PFSK-1 (cell line): ENCODE results near the gene PACS2.

Source experiments
- FOXP2 ChIP-seq: optimal IDR thresholded peaks from 2 replicates; pipeline ENCODE3; 2011; ENCODE audit warnings: borderline replicate concordance, control low read depth, inconsistent platforms; ENCODE audit not compliant: insufficient read depth; ENCODE audit errors: extremely low read length, extremely low read depth
- POLR2AphosphoS5 ChIP-seq: IDR thresholded peaks from 2 replicates; pipeline ENCODE4 v1.6.1; 2012; ENCODE audit warnings: low read depth, mild to moderate bottlenecking, control low read depth, low read length, moderate library complexity
- REST ChIP-seq, 2 experiments: IDR thresholded peaks; 2 replicates each; pipeline versions ENCODE4 v1.6.1 to v1.8.0; 2011 to 2012; ENCODE audit warnings: low read depth in 2 of 2, low read length in 2 of 2, control low read depth in 1 of 2, inconsistent platforms in 1 of 2, mild to moderate bottlenecking in 1 of 2, moderate library complexity in 1 of 2; ENCODE audit not compliant: insufficient read depth in 1 of 2
- SIN3A ChIP-seq: IDR thresholded peaks from 2 replicates; pipeline ENCODE4 v1.6.1; 2012; ENCODE audit warnings: mild to moderate bottlenecking, low read length, moderate library complexity, borderline replicate concordance; ENCODE audit not compliant: insufficient read depth
- TAF1 ChIP-seq: IDR thresholded peaks from 2 replicates; pipeline ENCODE4 v1.6.1; 2012; ENCODE audit warnings: low read length, control low read depth, borderline replicate concordance; ENCODE audit not compliant: insufficient read depth

Gene PACS2

GRCh38 chr14:105366386-105367074, 52.0 kb downstream of the PACS2 start:
- TF ChIP-seq REST (IDR thresholded peaks at IDR 0.05; ENCODE audit: insufficient read depth in 1 of 2, low read depth in 2 of 2, low read length in 2 of 2) (no peak), TAF1 (no peak), POLR2AphosphoS5 (no peak), FOXP2 (no peak), SIN3A (no peak)

- TF ChIP-seq TAF1, result no peak
Measured at GRCh38 chr14:105367116-105368031, 52.8 kb downstream of the PACS2 start.

GRCh38 chr14:105368032-105368417, 53.5 kb downstream of the PACS2 start:
- TF ChIP-seq FOXP2 (no peak), REST (IDR thresholded peaks at IDR 0.05; ENCODE audit: insufficient read depth in 1 of 2, low read depth in 2 of 2, low read length in 2 of 2) (no peak), POLR2AphosphoS5 (no peak), SIN3A (no peak), TAF1 (no peak)

- TF ChIP-seq FOXP2 (no peak), SIN3A (no peak), REST (IDR thresholded peaks at IDR 0.05; ENCODE audit: insufficient read depth in 1 of 2, low read depth in 2 of 2, low read length in 2 of 2) (no peak), POLR2AphosphoS5 (no peak), TAF1 (no peak)
Measured at GRCh38 chr14:105368426-105368825, 53.9 kb downstream of the PACS2 start.

- TF ChIP-seq TAF1, result no peak
- TF ChIP-seq FOXP2, result no peak
- TF ChIP-seq SIN3A, result no peak
- no peak for TF ChIP-seq POLR2AphosphoS5
Measured at GRCh38 chr14:105368910-105369652, 54.5 kb downstream of the PACS2 start.

GRCh38 chr14:105369653-105370040, 55.1 kb downstream of the PACS2 start:
- TF ChIP-seq REST (IDR thresholded peaks at IDR 0.05; ENCODE audit: insufficient read depth in 1 of 2, low read depth in 2 of 2, low read length in 2 of 2) (no peak), SIN3A (no peak)
